H1 (cell line): ENCODE measurements around the gene KLHDC4. TPM values are rescaled to one million over a fixed set of nuclear protein-coding genes. Genes with fewer than 3 reads are reported as not detected.

ENCODE experiments used
- BCL11A ChIP-seq, 2 experiments: IDR thresholded peaks; one replicate each; pipeline ENCODE4 v1.6.1; 2011; ENCODE audit warnings: low read depth in 2 of 2, low read length in 2 of 2, mild to moderate bottlenecking in 2 of 2
- CEBPB ChIP-seq: IDR thresholded peaks from 2 replicates; pipeline ENCODE4 v1.6.1; 2012; ENCODE audit warnings: low read depth, low read length
- CHD1 ChIP-seq: IDR thresholded peaks from 2 replicates; pipeline ENCODE4 v1.6.1; 2012; ENCODE audit warnings: low read depth, low read length, improper control_type of control experiment
- CTBP2 ChIP-seq: IDR thresholded peaks from 2 replicates; pipeline ENCODE4 v1.7.0; 2011; ENCODE audit warnings: borderline replicate concordance, mild to moderate bottlenecking, moderate library complexity, mixed read lengths, low read length; ENCODE audit not compliant: insufficient read depth, insufficient read length
- EZH2 ChIP-seq: fragments of 200-600 bp; sonication (generic); IDR thresholded peaks from 2 replicates; pipeline ENCODE4 v1.7.1; 2012; ENCODE audit warnings: low read depth, mild to moderate bottlenecking, moderate library complexity, low read length, inconsistent platforms; ENCODE audit not compliant: severe bottlenecking
- GTF2F1 ChIP-seq: IDR thresholded peaks from 2 replicates; pipeline ENCODE4 v1.6.1; 2012; ENCODE audit warnings: low read depth, low read length, improper control_type of control experiment, borderline replicate concordance
- HDAC2 ChIP-seq, 2 experiments: fragments of 300-600 bp in 1 of 2; sonication (generic) in 1 of 2; IDR thresholded peaks; 2 replicates each; pipeline ENCODE4 v1.6.1; 2011 to 2012; ENCODE audit warnings: low read depth in 2 of 2, low read length in 2 of 2, mild to moderate bottlenecking in 2 of 2, moderate library complexity in 2 of 2, borderline replicate concordance in 1 of 2, inconsistent platforms in 1 of 2
- KDM4A ChIP-seq: IDR thresholded peaks from one replicate; pipeline ENCODE4 v1.7.1; 2012; ENCODE audit warnings: low read depth, mild to moderate bottlenecking, moderate library complexity, low read length, inconsistent platforms; ENCODE audit not compliant: severe bottlenecking
- KDM5A ChIP-seq: fragments of 200-600 bp; IDR thresholded peaks from 2 replicates; pipeline ENCODE4 v1.7.1; 2012; ENCODE audit warnings: mild to moderate bottlenecking, low read length, inconsistent platforms, mixed read lengths
- MAFK ChIP-seq: IDR thresholded peaks from 2 replicates; pipeline ENCODE4 v1.6.1; 2012; ENCODE audit warnings: low read depth, mild to moderate bottlenecking, improper control_type of control experiment, low read length
- NRF1 ChIP-seq: IDR thresholded peaks from 2 replicates; pipeline ENCODE4 v1.6.1; 2011; ENCODE audit warnings: mild to moderate bottlenecking, low read depth, low read length, improper control_type of control experiment
- RFX5 ChIP-seq: IDR thresholded peaks from 2 replicates; pipeline ENCODE4 v1.6.1; 2011; ENCODE audit warnings: low read depth, low read length, improper control_type of control experiment, borderline replicate concordance
- SIN3A ChIP-seq, 2 experiments: IDR thresholded peaks in 1 of 2; conservative IDR thresholded peaks in 1 of 2; 2 replicates each; pipeline ENCODE4 v1.6.1; 2011 to 2012; ENCODE audit warnings: low read length in 2 of 2, improper control_type of control experiment in 1 of 2, low read depth in 1 of 2, mild to moderate bottlenecking in 1 of 2
- SIRT6 ChIP-seq: IDR thresholded peaks from one replicate; pipeline ENCODE4 v1.7.1; 2012; ENCODE audit warnings: low read length, inconsistent platforms
- SP2 ChIP-seq: IDR thresholded peaks from 2 replicates; pipeline ENCODE4 v1.6.1; 2012; ENCODE audit warnings: mild to moderate bottlenecking, low read length, inconsistent platforms
- SP4 ChIP-seq: IDR thresholded peaks from 2 replicates; pipeline ENCODE4 v1.6.1; 2012; ENCODE audit warnings: low read length, inconsistent platforms
- SUZ12 ChIP-seq: fragments of 200-600 bp; sonication (generic); IDR thresholded peaks from 2 replicates; pipeline ENCODE4 v1.6.1; 2012; ENCODE audit warnings: mild to moderate bottlenecking, inconsistent platforms, low read length, moderate library complexity, mixed read lengths
- TEAD4 ChIP-seq: IDR thresholded peaks from 2 replicates; pipeline ENCODE4 v1.6.1; 2012; ENCODE audit warnings: low read depth, low read length, inconsistent platforms, mixed read lengths
- polyA plus RNA-seq, 7 experiments: library from polyadenylated mRNA; depleted of rRNA in 3 of 7; stranded (reverse) in 5 of 7; unstranded in 2 of 7; fragments of >200 nt in 5 of 7; fragments of 200-250 nt in 2 of 7; gene quantifications; 1 replicate in 5 of 7; 2 replicates in 1 of 7; 4 replicates in 1 of 7; pipeline versions ENCODE4 v1.2.1 to v1.2.3, GENCODE V29; 2011 to 2013; ENCODE audit warnings: missing spikeins in 2 of 7, mixed read lengths in 2 of 7
- total RNA-seq: library from RNA; stranded (reverse); fragmentation: NEBNext Ultra II Directional; extraction: Animal tissue kit (Norgen Biotek cat#: 25700); gene quantifications from 2 replicates; pipeline ENCODE4 v1.2.1, GENCODE V29; 2021
- TF ChIP-seq, protein P1 (sequence below): IDR thresholded peaks from 2 replicates; pipeline ENCODE4 v1.6.1; 2012; ENCODE audit warnings: inconsistent platforms
- TF ChIP-seq, protein P2 (sequence below): IDR thresholded peaks from 2 replicates; pipeline ENCODE4 v1.6.1; 2012; ENCODE audit warnings: inconsistent platforms
- TF ChIP-seq, protein P3 (sequence below), 3 experiments: IDR thresholded peaks; 1 replicate in 2 of 3; 2 replicates in 1 of 3; pipeline versions ENCODE4 v1.5.1 to v1.6.1; 2011; ENCODE audit warnings: low read length in 3 of 3, mild to moderate bottlenecking in 3 of 3, inconsistent platforms in 2 of 3, low read depth in 1 of 3, moderate library complexity in 1 of 3; ENCODE audit not compliant: insufficient read depth in 1 of 3; ENCODE audit errors: control extremely low read depth in 1 of 3

The KLHDC4 gene
- total and polyA plus RNA-seq, 2 of the 8 experiments (the other 6 are each of a cell fraction or from before 2014, with no cell fraction given): 23.7 to 63.9 TPM

DNA sequence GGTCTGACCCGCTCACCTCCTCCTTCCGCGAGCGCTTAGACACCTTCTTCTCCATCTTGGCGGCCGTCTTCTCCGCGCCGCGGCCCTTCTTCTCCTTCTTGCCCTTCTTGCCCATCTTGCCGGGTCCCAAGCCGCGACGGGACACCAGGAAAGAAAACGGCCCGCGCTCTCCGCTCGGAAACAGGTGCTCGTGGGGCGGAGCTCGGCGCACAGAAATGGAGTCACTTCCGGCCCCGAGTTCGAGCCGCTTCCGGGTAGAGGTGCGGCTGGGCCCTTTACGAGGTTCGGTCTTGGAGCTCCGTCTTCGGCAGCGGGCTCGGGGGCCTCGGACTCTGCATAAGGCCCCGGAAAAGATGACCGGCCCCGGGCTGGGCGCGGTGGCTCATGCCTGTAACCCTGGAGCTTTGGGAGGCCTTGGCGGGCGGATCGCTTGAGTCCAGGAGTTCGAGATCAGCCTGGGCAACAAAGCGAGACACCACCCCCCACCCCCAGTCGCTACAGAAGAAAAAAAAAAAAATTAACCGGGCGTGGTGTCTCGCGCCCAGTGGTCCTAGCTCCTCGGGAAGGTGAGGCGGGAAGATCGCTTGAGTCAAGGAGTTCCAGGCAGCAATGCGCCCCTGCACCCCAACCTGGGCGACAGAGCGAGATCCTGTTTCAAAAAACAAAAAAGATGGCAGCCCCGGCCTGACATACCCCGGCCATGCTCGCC, at the start of gene KLHDC4 (continued):
- TF ChIP-seq EZH2 (no peak), CEBPB (no peak), KDM4A (peak; percentile 96), KDM5A (peak; percentile 94), SIRT6 (no peak), SP2 (no peak), RFX5 (no peak), BCL11A (IDR thresholded peaks at IDR 0.05; ENCODE audit: low read depth in 2 of 2, low read length in 2 of 2) (no peak), MAFK (no peak), CTBP2 (no peak), SUZ12 (no peak), TEAD4 (no peak), GTF2F1 (no peak), HDAC2 (IDR thresholded peaks at IDR 0.05; ENCODE audit: borderline replicate concordance in 1 of 2, low read depth in 2 of 2, low read length in 2 of 2) (peak in 1 of 2 experiments; percentile 88; a peak in 1 of 4 replicates), SP4 (no peak), NRF1 (no peak), CHD1 (no peak), SIN3A (conservative IDR thresholded peaks at IDR 0.05 in 1 of 2, IDR thresholded peaks at IDR 0.05 in 1 of 2; ENCODE audit: low read depth in 1 of 2, low read length in 2 of 2) (peak; percentile 52 to 96; a peak in 2 of 4 replicates)
- TF ChIP-seq, protein P1, sequence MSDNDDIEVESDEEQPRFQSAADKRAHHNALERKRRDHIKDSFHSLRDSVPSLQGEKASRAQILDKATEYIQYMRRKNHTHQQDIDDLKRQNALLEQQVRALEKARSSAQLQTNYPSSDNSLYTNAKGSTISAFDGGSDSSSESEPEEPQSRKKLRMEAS: peak; percentile 76
- TF ChIP-seq, protein P2, sequence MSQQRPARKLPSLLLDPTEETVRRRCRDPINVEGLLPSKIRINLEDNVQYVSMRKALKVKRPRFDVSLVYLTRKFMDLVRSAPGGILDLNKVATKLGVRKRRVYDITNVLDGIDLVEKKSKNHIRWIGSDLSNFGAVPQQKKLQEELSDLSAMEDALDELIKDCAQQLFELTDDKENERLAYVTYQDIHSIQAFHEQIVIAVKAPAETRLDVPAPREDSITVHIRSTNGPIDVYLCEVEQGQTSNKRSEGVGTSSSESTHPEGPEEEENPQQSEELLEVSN: peak; percentile 25; the same call in 1 of the 2 replicates
- TF ChIP-seq, protein P3, sequence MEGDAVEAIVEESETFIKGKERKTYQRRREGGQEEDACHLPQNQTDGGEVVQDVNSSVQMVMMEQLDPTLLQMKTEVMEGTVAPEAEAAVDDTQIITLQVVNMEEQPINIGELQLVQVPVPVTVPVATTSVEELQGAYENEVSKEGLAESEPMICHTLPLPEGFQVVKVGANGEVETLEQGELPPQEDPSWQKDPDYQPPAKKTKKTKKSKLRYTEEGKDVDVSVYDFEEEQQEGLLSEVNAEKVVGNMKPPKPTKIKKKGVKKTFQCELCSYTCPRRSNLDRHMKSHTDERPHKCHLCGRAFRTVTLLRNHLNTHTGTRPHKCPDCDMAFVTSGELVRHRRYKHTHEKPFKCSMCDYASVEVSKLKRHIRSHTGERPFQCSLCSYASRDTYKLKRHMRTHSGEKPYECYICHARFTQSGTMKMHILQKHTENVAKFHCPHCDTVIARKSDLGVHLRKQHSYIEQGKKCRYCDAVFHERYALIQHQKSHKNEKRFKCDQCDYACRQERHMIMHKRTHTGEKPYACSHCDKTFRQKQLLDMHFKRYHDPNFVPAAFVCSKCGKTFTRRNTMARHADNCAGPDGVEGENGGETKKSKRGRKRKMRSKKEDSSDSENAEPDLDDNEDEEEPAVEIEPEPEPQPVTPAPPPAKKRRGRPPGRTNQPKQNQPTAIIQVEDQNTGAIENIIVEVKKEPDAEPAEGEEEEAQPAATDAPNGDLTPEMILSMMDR (IDR thresholded peaks at IDR 0.05; ENCODE audit: control extremely low read depth in 1 of 3, insufficient read depth in 1 of 3, low read depth in 1 of 3, low read length in 3 of 3): no peak
